Measurements from ENCODE around the gene PRKCSH.
"Not testable (repeated sequence)": the region's sequence is repeated elsewhere in the genome, so short reads cannot be mapped to it uniquely, and the experiment has no call there.

The PRKCSH gene

GRCh38 chr19:11463391-11463790, 28.0 kb downstream of the PRKCSH start:
- H3K4me3 ChIP-seq (replicated peaks; ENCODE audit: low read depth, low read length), result no peak overlapping the region
- DNase-seq (ENCODE audit: low read depth), result no peak
- no peak for TF ChIP-seq CTCF (IDR thresholded peaks at IDR 0.05; ENCODE audit: low read length, missing control alignments)

DNA sequence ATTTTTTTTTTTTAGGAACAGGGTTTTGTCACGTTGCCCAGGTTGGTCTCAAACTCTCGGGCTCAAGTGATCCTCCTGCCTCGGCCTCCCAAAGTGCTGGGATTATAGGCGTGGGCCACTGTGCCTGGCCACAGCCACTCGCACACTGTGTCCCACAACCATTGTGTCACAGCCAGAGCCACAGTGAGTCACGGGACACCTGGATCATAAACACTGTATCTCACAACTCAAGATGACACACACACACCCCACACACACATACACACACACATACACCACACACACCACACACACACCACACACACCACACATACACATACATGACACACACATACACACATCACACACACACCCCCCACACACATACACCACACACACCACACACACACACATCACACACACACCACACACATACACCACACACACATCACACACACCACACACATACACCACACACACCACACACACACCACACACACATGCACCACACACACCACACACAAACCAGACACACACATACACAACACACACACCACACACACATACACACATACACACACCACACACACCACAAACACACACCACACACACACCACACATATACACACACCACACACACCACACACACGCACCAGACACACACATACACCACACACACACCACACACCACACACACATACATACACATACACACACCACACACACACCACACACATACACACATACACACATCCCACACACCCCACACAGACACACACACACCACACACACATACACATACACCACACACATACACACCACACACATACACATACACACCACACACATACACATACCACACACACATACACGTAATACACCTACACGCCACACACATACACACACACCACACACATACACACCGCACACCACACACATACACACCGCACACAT, 29.2 kb downstream of the PRKCSH start:
- DNase-seq (ENCODE audit: low read depth), result no peak
- no peak for TF ChIP-seq CTCF (IDR thresholded peaks at IDR 0.05; ENCODE audit: low read length, missing control alignments)
- H3K4me3 ChIP-seq (replicated peaks; ENCODE audit: low read depth, low read length), result no peak overlapping the region

- no peak for DNase-seq (ENCODE audit: low read depth)
- TF ChIP-seq CTCF (IDR thresholded peaks at IDR 0.05; ENCODE audit: low read length, missing control alignments), result no peak
- H3K4me3 ChIP-seq (replicated peaks; ENCODE audit: low read depth, low read length), result no peak overlapping the region
These were observed 30.2 kb downstream of the PRKCSH start for GRCh38 chr19:11465600-11465999.

DNA sequence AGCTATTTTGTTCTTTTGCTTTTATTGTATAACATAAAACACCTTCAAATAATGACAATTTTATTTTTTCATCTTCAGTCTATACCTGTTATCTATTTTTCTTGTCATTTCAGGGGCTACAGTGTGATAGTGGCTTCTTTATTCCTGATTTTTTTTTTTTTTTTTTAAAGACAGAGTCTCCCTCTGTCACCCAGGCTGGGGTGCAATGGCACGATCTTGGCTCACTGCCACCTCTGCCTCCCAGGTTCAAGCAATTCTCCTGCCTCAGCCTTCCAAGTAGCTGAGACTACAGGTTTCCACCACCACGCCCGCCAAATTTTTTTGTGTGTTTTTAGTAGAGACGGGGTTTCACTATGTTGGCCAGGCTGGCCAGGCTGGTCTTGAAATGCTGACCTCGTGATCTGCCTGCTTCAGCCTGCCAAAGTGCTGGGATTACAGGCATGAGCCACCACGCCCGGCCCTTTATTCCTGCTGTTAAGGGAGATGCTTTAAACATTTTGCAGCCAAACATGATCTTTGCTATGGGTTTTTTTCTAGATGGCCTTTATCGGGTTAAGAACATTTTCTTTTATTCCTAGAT, 32.9 kb downstream of the PRKCSH start:
- not testable (repeated sequence) for H3K4me3 ChIP-seq (replicated peaks; ENCODE audit: low read depth, low read length); DNase-seq (ENCODE audit: low read depth)

DNA sequence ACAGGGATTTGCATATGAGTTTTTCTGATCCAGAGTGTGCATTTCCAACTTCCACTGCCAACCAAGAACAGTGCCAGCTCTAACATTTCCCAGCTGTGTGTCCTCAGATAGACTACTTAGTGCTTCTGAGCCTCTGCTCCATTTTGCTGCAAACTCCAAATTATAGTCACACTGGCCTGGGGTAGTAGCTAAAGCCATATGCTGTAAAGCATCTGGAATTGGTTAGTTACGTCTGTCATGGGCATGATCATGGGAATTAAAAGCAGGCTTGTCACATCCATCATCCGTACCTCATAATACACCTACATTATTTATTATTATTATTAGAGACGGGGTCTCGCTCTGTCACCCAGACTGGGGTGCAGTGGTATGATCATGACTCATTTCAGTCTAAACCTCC, 38.3 kb downstream of the PRKCSH start:
- no peak for DNase-seq (ENCODE audit: low read depth)
- no peak overlapping the region for H3K4me3 ChIP-seq (replicated peaks; ENCODE audit: low read depth, low read length)
- no peak for TF ChIP-seq CTCF (IDR thresholded peaks at IDR 0.05; ENCODE audit: low read length, missing control alignments)

GRCh38 chr19:11475343-11475742, 39.9 kb downstream of the PRKCSH start:
- DNase-seq (ENCODE audit: low read depth); H3K4me3 ChIP-seq (replicated peaks; ENCODE audit: low read depth, low read length): not testable (repeated sequence)

GRCh38 chr19:11475861-11476260, 40.4 kb downstream of the PRKCSH start:
- no peak for DNase-seq (ENCODE audit: low read depth)
- no peak for TF ChIP-seq CTCF (IDR thresholded peaks at IDR 0.05; ENCODE audit: low read length, missing control alignments)
- H3K4me3 ChIP-seq (replicated peaks; ENCODE audit: low read depth, low read length), result no peak overlapping the region
